Heart left ventricle (tissue), 13 donors: Measurements from ENCODE around the gene TRAM2.

Experiments used
- POLR2A ChIP-seq, 2 donors: fragments of 450-650 bp; IDR thresholded peaks; one replicate each; pipeline ENCODE4 v1.6.1; 2017; ENCODE audit warnings: antibody characterized with exemption in 2 of 2, mild to moderate bottlenecking in 2 of 2, moderate library complexity in 2 of 2
- TF ChIP-seq, protein P1 (sequence below), 12 donors: fragments of 200-600 bp; sonication (generic) in 4 of 12; IDR thresholded peaks; one replicate each; pipeline versions ENCODE4 v1.5.0 to v1.8.0; 2018 to 2022; ENCODE audit warnings: antibody characterized with exemption in 12 of 12, mild to moderate bottlenecking in 5 of 12
- donor health status: ischemic (EF 13 %, LVEDD 7.1; RV severe dilation, severe dysfunction).
- donor health status: DM: no; HTN: yes; CAD: no.
- donor health status: DM: no; HTN: no; CAD: no.
- donor health status: ischemic (EF 25% LVEDD 6.9; RV normal size, moderate dysfunction).
- donor health status: ischemic (EF 25% LVEDD 5.7; RV mildly dilated, moderate dysfunction).
- donor health status: ischemic (EF 35%, LVEDD 5.7; RV mildly dilated, moderate dysfunction).
- donor health status: nonischemic (EF 11% LVEDD 7.7; RV severe dilation, severe dysfunction).
- donor health status: DM: yes; HTN: yes; CAD: no.
- donor health status: PGD.
- donor health status: ischemic (EF 29% LVEDD 5.4; RV normal size, mild dysfunction).
- donor health status: nonischemic (EF 23%, LVEDD 6.1; RV moderate dilation, normal function).

DNA sequence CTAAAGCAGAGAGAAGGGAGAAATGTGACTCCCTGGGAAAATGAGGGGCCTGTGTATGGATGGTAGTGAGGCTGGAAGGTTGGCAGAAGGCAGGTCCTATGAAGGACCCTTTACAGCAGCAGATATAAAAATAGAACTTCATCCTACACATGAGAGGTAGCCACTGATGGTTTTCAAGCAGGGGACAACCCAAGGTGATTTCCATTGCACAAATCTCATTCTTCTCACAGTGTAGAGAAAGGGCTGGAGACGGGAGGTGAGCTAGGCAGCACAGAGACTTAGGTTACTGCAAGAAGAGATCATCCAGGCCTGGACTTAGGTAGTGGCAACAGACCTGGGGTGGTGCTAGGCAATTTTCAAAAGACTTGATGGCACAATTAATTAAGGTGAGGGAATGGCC lies 30.7 kb downstream of the TRAM2 start:
- no peak for TF ChIP-seq POLR2A (IDR thresholded peaks at IDR 0.05)
- TF ChIP-seq, protein P1, sequence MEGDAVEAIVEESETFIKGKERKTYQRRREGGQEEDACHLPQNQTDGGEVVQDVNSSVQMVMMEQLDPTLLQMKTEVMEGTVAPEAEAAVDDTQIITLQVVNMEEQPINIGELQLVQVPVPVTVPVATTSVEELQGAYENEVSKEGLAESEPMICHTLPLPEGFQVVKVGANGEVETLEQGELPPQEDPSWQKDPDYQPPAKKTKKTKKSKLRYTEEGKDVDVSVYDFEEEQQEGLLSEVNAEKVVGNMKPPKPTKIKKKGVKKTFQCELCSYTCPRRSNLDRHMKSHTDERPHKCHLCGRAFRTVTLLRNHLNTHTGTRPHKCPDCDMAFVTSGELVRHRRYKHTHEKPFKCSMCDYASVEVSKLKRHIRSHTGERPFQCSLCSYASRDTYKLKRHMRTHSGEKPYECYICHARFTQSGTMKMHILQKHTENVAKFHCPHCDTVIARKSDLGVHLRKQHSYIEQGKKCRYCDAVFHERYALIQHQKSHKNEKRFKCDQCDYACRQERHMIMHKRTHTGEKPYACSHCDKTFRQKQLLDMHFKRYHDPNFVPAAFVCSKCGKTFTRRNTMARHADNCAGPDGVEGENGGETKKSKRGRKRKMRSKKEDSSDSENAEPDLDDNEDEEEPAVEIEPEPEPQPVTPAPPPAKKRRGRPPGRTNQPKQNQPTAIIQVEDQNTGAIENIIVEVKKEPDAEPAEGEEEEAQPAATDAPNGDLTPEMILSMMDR (IDR thresholded peaks at IDR 0.05): no peak
